Prostate gland (tissue), 2 donors: Measurements from ENCODE around the gene STK24. TPM values are rescaled to one million over a fixed set of nuclear protein-coding genes. Genes with fewer than 3 reads are reported as not detected.

Experiments
- DNase-seq: peaks from one replicate; pipeline ENCODE4 v3.0.0-alpha.2; 2019; ENCODE audit warnings: low spot score
- H3K27ac ChIP-seq, 2 donors: fragments of 200-600 bp; sonication (generic); 2 replicates each; pipeline ENCODE4 v1.5.1; 2017 to 2019
- H3K27me3 ChIP-seq: fragments of 200-600 bp; sonication (generic); replicated peaks from 2 replicates; pipeline ENCODE4 v1.5.1; 2019; ENCODE audit not compliant: insufficient read depth
- H3K36me3 ChIP-seq, 2 donors: fragments of 200-600 bp; sonication (generic); 1 replicate in 1 of 2; 2 replicates in 1 of 2; pipeline versions ENCODE4 v1.5.1 to v1.8.1; 2017 to 2019
- H3K4me1 ChIP-seq: fragments of 200-600 bp; sonication (generic); replicated peaks from 2 replicates; pipeline ENCODE4 v1.5.1; 2019
- H3K4me3 ChIP-seq, 2 donors: fragments of 200-600 bp; sonication (generic); 2 replicates each; pipeline ENCODE4 v1.5.1; 2017 to 2019
- H3K9me3 ChIP-seq: fragments of 200-600 bp; sonication (generic); 2 replicates; pipeline ENCODE4 v1.5.1; 2017
- POLR2A ChIP-seq: fragments of 450-650 bp; IDR thresholded peaks from one replicate; pipeline ENCODE4 v1.6.1; 2016; ENCODE audit warnings: antibody characterized with exemption, mild to moderate bottlenecking
- POLR2AphosphoS5 ChIP-seq: sonication (generic); formaldehyde crosslinking; IDR thresholded peaks from one replicate; pipeline ENCODE4 v1.6.1; 2017; ENCODE audit warnings: antibody characterized with exemption
- WGBS: methylation state at CpG from one replicate; pipeline ENCODE4 v1.1.5; 2018; 5-methylcytosine and 5-hydroxymethylcytosine counted together
- intact Hi-C: fragments of 100-400 bp; cut with DNase I; formaldehyde crosslinking; loops from one replicate; pipeline ENCODE4 v1.14.2; 2022
- total RNA-seq, 2 donors: library from RNA; depleted of rRNA; stranded (reverse); fragments of >200 nt; gene quantifications; one replicate each; pipeline ENCODE4 v1.1.0, GENCODE V29; 2016
- TF ChIP-seq, protein P1 (sequence below), 4 experiments: fragments of 200-600 bp in 2 of 4; fragments of 450-650 bp in 2 of 4; sonication (generic) in 2 of 4; IDR thresholded peaks; 1 replicate in 3 of 4; 2 replicates in 1 of 4; pipeline ENCODE4 v1.5.1; 2016 to 2019; ENCODE audit warnings: antibody characterized with exemption in 4 of 4, mild to moderate bottlenecking in 2 of 4, moderate library complexity in 2 of 4

Gene STK24
- total RNA-seq, 2 donors from 2014 or later, result 80.5 to 187 TPM

- no peak for DNase-seq
- H3K27ac ChIP-seq, result peak overlapping the region; percentile 70 to 75
- 22% methylated on average over 15 of the region's 15 CpGs for WGBS
- no peak overlapping the region for H3K4me3 ChIP-seq
- H3K27me3 ChIP-seq, result no peaks in the 10 kb centered on the region
- intact Hi-C loops, result loop anchor here (5.0 kb wide), 2 partner anchors 44 to 81 kb away; partner anchors contain the start of gene STK24
- H3K36me3 ChIP-seq, result no peaks in the 10 kb centered on the region
- TF ChIP-seq, protein P1, sequence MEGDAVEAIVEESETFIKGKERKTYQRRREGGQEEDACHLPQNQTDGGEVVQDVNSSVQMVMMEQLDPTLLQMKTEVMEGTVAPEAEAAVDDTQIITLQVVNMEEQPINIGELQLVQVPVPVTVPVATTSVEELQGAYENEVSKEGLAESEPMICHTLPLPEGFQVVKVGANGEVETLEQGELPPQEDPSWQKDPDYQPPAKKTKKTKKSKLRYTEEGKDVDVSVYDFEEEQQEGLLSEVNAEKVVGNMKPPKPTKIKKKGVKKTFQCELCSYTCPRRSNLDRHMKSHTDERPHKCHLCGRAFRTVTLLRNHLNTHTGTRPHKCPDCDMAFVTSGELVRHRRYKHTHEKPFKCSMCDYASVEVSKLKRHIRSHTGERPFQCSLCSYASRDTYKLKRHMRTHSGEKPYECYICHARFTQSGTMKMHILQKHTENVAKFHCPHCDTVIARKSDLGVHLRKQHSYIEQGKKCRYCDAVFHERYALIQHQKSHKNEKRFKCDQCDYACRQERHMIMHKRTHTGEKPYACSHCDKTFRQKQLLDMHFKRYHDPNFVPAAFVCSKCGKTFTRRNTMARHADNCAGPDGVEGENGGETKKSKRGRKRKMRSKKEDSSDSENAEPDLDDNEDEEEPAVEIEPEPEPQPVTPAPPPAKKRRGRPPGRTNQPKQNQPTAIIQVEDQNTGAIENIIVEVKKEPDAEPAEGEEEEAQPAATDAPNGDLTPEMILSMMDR (IDR thresholded peaks at IDR 0.05), result no peak
- TF ChIP-seq POLR2AphosphoS5, result peak; percentile 40
- H3K9me3 ChIP-seq, result no peaks in the 10 kb centered on the region
- H3K4me1 ChIP-seq, result peaks cover 15% of the 10 kb centered on the region
Observed at GRCh38 chr13:98495627-98496478, 81.1 kb downstream of the STK24 start.

GRCh38 chr13:98494769-98495168 lies 82.1 kb downstream of the STK24 start:
- Histone ChIP-seq H3K9me3 (no peaks in the 10 kb centered on the region), H3K4me1 (peaks cover 15% of the 10 kb centered on the region), H3K4me3 (no peak overlapping the region), H3K27ac (peak overlapping the region in 1 of 2 donors; percentile 70), H3K36me3 (no peaks in the 10 kb centered on the region), H3K27me3 (no peaks in the 10 kb centered on the region)
- TF ChIP-seq, protein P1 (IDR thresholded peaks at IDR 0.05), result no peak
- TF ChIP-seq POLR2AphosphoS5, result no peak
- TF ChIP-seq POLR2A, result no peak
- no peak for DNase-seq
- WGBS, result 83% methylated on average over 13 of the region's 13 CpGs
- intact Hi-C loops, result loop anchor here (5.0 kb wide), 2 partner anchors 42 to 83 kb away; partner anchors contain the start of gene STK24

GRCh38 chr13:98493042-98493712 lies 83.7 kb downstream of the STK24 start:
- no peak for DNase-seq
- no peak overlapping the region for H3K4me3 ChIP-seq
- no peaks in the 10 kb centered on the region for H3K9me3 ChIP-seq
- peaks cover 15% of the 10 kb centered on the region for H3K4me1 ChIP-seq
- H3K27me3 ChIP-seq, result no peaks in the 10 kb centered on the region
- no peak for TF ChIP-seq POLR2AphosphoS5
- TF ChIP-seq POLR2A, result no peak
- WGBS, result 60% methylated on average over 6 of the region's 6 CpGs
- peak overlapping the region in 1 of 2 donors; percentile 26 for H3K27ac ChIP-seq
- H3K36me3 ChIP-seq, result no peaks in the 10 kb centered on the region
- intact Hi-C loops, result no loop called here

DNA sequence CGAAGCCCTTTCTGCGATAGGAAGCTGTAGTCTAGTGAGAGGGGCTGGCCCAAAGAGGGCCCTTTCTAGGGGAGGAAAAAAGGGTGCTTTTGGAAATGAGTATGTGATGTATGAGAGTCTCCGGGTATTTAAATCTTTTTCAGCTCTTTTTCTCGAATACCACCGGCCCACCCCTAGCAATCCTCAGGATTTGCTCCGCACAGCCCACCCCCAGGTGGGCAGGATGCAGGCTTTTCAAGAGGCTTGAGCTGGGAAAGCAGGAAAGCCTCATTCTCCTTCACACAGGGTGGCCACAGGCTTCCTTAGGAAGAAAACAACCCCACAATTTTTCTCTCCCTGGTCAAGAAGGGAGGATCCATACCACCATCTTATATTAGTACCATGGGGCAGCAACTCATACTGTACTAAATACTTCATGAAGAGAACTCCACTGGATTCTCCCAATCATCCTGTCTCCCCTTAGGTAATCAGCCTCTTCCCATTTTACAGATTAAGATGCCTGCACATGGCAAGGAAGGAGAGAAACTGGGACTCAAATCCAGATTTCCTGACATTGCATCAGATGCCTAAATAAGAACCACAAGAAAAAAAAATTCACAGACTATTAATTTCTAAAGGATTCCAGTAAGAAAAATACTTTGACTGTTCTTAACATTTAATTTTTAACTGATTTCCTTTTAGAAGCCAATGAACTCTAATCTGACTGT lies 84.4 kb downstream of the STK24 start:
- Histone ChIP-seq H3K4me1 (peaks cover 14% of the 10 kb centered on the region), H3K27ac (peak overlapping the region in 1 of 2 donors; percentile 26)
- intact Hi-C loops, result no loop called here

More for the DNA sequence above, 84.4 kb downstream of the STK24 start:
- Histone ChIP-seq H3K9me3 (no peaks in the 10 kb centered on the region), H3K36me3 (no peaks in the 10 kb centered on the region), H3K27me3 (no peaks in the 10 kb centered on the region), H3K4me3 (no peak overlapping the region)
- no peak for DNase-seq
- 79% methylated on average over 6 of the region's 6 CpGs for WGBS
- no peak for TF ChIP-seq POLR2AphosphoS5
- TF ChIP-seq, protein P1 (IDR thresholded peaks at IDR 0.05), result no peak
- no peak for TF ChIP-seq POLR2A
